Measurements from ENCODE around the gene ZNF518B.
A peak's percentile ranks its signal among the peaks of the same experiment; 100 is the strongest.

ZNF518B gene

DNA sequence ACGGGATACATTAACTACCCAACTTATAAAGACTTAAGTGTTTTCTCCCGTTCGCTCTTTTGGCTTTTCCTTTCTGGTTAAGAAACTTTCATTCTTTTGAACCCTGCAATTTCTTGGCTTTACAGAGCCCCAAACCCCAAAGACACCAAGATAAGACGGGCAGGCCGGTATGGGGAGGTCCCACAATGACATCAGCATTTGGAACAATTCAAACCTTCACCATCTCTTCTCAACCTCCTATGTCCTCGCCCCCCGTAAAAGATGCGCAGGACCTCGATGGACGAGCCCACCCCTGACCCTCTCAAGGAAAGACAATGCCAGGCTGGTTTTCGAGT is 999 bp downstream of the ZNF518B start:
- peaks cover 61% of the 10 kb centered on the region for H3K36me3 Mint-ChIP-seq (ENCODE audit: low read depth)
- no peak for TF ChIP-seq CTCF (IDR thresholded peaks at IDR 0.05; ENCODE audit: unreplicated experiment in 3 of 3)
- H3K27me3 Mint-ChIP-seq (ENCODE audit: low read depth) = peaks cover 30% of the 10 kb centered on the region
- H3K4me3 Mint-ChIP-seq = peak overlapping the region; percentile 90 to 92 (median 90)
- peaks cover 59% of the 10 kb centered on the region for H3K9me3 Mint-ChIP-seq
- H3K27ac Mint-ChIP-seq = peak overlapping the region; percentile 56 to 89 (median 79)
- peaks cover 5% of the 10 kb centered on the region for H3K4me1 Mint-ChIP-seq

GRCh38 chr4:10455133-10455532 is 2.1 kb downstream of the ZNF518B start:
- H3K9me3 Mint-ChIP-seq = peaks cover 62% of the 10 kb centered on the region
- peaks cover 27% of the 10 kb centered on the region for H3K27me3 Mint-ChIP-seq (ENCODE audit: low read depth)
- no peak overlapping the region for H3K27ac Mint-ChIP-seq
- H3K36me3 Mint-ChIP-seq (ENCODE audit: low read depth) = peaks cover 72% of the 10 kb centered on the region
- no peak for TF ChIP-seq CTCF (IDR thresholded peaks at IDR 0.05; ENCODE audit: unreplicated experiment in 3 of 3)
- H3K4me3 Mint-ChIP-seq = peak overlapping the region; percentile 18 to 73 (median 67)
- peaks cover 5% of the 10 kb centered on the region for H3K4me1 Mint-ChIP-seq

- H3K27ac Mint-ChIP-seq = no peak overlapping the region
Observed at GRCh38 chr4:10454726-10455125, 2.5 kb downstream of the ZNF518B start.

DNA sequence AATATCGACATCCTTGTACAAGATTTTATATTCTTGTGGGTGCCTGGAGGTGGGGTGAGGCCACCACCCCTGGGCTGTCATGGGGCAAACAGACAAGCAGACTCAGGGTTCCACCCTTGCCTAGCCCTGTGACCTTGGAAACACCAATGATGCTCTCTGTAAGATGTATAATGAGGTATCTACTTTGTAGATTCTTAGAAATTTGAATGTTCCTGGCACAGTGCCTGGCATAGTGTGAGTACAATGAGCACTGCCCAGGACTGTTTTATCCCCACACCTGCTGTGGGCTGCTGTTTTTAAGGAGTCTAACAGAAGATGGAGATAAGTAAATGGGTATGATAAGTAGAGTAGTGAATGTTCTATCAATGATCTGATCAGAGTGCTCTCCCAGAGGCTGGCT is 3.1 kb downstream of the ZNF518B start:
- no peak overlapping the region for H3K27ac Mint-ChIP-seq
- H3K27me3 Mint-ChIP-seq (ENCODE audit: low read depth) = peaks cover 17% of the 10 kb centered on the region
- no peak for TF ChIP-seq CTCF (IDR thresholded peaks at IDR 0.05; ENCODE audit: unreplicated experiment in 3 of 3)
- peaks cover 65% of the 10 kb centered on the region for H3K9me3 Mint-ChIP-seq
- peaks cover 5% of the 10 kb centered on the region for H3K4me1 Mint-ChIP-seq
- peak overlapping the region; percentile 50 to 81 (median 61) for H3K4me3 Mint-ChIP-seq
- H3K36me3 Mint-ChIP-seq (ENCODE audit: low read depth) = peaks cover 79% of the 10 kb centered on the region

More at GRCh38 chr4:10454726-10455125, 2.5 kb downstream of the ZNF518B start:
- Mint-ChIP-seq H3K36me3 (ENCODE audit: low read depth) (peaks cover 76% of the 10 kb centered on the region), H3K4me1 (peaks cover 5% of the 10 kb centered on the region), H3K4me3 (no peak overlapping the region), H3K27me3 (ENCODE audit: low read depth) (peaks cover 23% of the 10 kb centered on the region), H3K9me3 (peaks cover 65% of the 10 kb centered on the region)
- no peak for TF ChIP-seq CTCF (IDR thresholded peaks at IDR 0.05; ENCODE audit: unreplicated experiment in 3 of 3)

- Mint-ChIP-seq H3K36me3 (ENCODE audit: low read depth) (peaks cover 99% of the 10 kb centered on the region), H3K4me3 (no peak overlapping the region), H3K9me3 (peaks cover 87% of the 10 kb centered on the region), H3K27me3 (ENCODE audit: low read depth) (no peaks in the 10 kb centered on the region), H3K27ac (no peak overlapping the region), H3K4me1 (no peaks in the 10 kb centered on the region)
- no peak for TF ChIP-seq CTCF (IDR thresholded peaks at IDR 0.05; ENCODE audit: unreplicated experiment in 3 of 3)
Observed at GRCh38 chr4:10448991-10449390, 8.2 kb downstream of the ZNF518B start.

DNA sequence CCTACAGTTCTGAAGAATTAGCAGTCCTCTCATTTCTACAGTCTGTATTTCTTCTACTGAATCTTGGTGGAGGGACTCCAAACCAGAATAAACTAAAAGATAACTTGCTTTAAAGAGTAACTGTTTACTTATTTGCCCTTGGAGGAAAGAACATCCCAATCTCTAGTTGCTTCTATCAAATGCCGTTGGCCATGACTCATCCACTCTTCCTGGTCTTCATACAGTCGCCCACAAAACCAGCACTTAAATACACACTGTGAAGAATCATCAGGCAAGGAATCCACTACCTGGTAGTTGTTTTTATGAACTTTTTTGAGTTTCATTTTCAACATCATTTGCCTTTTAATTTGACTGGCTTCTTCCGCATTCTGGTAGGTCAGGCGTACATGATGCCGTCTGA is 14.2 kb downstream of the ZNF518B start:
- no peaks in the 10 kb centered on the region for H3K4me1 Mint-ChIP-seq
- H3K27ac Mint-ChIP-seq = no peak overlapping the region
- H3K36me3 Mint-ChIP-seq (ENCODE audit: low read depth) = peaks cover 89% of the 10 kb centered on the region
- no peak for TF ChIP-seq CTCF (IDR thresholded peaks at IDR 0.05; ENCODE audit: unreplicated experiment in 3 of 3)
- H3K9me3 Mint-ChIP-seq = peaks cover 60% of the 10 kb centered on the region
- no peak overlapping the region for H3K4me3 Mint-ChIP-seq
- peaks cover 3% of the 10 kb centered on the region for H3K27me3 Mint-ChIP-seq (ENCODE audit: low read depth)
